ENCODE data around the gene MICB.

Gene MICB

DNA sequence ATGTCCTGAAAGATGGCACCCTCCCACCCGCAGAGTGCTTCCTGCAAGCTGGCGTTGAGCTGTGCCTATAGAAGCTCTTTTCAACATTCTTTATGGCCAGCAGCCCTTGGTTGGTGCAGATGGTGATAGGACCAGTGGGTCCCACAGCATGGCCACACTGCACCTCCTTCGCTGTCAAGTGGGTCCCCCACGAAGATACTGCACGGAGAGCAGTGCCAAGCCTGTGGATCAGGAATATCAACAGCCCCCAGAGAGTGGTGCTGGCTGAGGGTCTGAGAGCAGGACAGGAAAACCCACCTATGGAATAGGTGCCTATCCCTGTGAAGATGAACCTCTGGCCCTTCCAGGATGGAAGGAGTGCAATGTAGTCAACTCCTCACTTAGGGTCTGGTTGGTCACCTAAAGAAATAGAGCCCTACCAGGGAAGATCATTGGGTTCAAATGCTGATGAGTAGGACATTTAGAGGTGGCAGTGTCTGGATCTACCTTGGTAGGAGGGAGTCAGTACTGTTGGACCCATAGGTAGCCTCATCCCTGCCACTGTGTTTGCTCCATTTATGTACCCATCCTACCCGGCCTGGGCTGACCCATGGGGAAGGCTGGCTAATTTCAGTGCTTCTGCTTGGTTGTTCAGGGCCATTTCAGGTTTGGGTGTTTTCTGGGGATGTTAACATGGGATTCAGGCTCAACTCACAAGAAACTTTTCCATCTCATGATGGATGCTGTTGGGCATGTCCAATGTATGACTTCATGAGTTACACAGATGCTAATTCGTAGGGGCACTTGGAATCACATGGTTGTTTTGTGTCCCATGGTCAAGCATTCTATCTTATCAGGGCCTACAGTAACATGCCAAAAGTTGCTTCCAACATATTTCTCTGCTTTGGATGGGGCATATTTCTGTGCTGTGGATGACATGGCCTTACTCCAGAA lies 33.4 kb upstream of the MICB start:
- Histone ChIP-seq H3K9me3 (ENCODE audit: control insufficient read depth in 2 of 2, low read length in 2 of 2) (no peaks in the 10 kb centered on the region), H3K9ac (ENCODE audit: low read depth in 1 of 2, low read length in 2 of 2) (peak overlapping the region; percentile 63 to 90), H3K4me3 (ENCODE audit: low read length in 2 of 2) (peak overlapping the region; percentile 93), H3K27ac (ENCODE audit: low read depth in 2 of 2, low read length in 2 of 2) (no peak overlapping the region), H3K36me3 (ENCODE audit: control insufficient read depth in 2 of 2, insufficient read depth in 2 of 2, low read length in 2 of 2) (peaks cover 0 to 12% of the 10 kb centered on the region in 2 donors), H3K4me1 (ENCODE audit: control insufficient read depth in 2 of 2, insufficient read depth in 2 of 2, low read length in 2 of 2) (peaks cover 18 to 26% of the 10 kb centered on the region in 2 donors), H3K27me3 (ENCODE audit: control insufficient read depth in 2 of 2, insufficient read depth in 2 of 2, low read length in 2 of 2) (no peaks in the 10 kb centered on the region)

DNA sequence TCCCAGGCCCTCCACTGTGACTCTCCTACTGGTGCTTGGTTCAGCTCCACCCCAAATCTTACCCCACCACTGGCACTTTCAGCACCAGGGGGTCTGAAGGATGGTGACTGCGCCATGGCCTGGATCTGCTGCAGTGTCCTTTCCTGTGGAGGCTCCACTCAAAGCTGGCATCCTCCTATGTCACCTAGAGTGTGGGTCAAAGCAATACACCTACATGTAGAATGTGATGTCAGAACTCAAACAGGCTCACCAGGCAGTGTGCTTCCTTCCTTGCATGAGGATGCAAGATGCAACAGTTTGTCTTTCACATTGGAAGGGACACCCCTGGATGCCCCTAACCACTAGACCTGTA lies 32.8 kb upstream of the MICB start:
- H3K4me3 ChIP-seq (ENCODE audit: low read length in 2 of 2) = peak overlapping the region; percentile 93
- peaks cover 18 to 26% of the 10 kb centered on the region in 2 donors for H3K4me1 ChIP-seq (ENCODE audit: control insufficient read depth in 2 of 2, insufficient read depth in 2 of 2, low read length in 2 of 2)

DNA sequence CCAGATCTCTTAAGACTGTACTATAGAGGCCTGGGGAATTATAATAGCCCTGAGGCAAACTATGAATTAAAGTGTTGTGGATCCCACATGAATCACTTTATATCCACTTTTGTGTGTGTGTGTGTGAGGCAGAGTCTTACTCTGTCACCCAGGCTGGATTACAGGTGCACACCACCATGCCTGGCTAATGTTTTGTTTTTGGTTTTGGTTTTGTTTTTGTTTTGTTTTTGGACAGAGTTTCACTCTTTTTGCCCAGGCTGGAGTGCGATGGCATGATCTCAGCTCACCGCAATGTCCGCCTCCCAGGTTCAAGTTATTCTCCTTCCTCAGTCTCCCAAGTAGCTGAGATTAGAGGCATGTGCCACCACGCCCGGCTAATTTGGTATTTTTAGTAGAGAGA lies 32.2 kb upstream of the MICB start:
- Histone ChIP-seq H3K4me3 (ENCODE audit: low read length in 2 of 2) (no peak overlapping the region), H3K4me1 (ENCODE audit: control insufficient read depth in 2 of 2, insufficient read depth in 2 of 2, low read length in 2 of 2) (peaks cover 18 to 26% of the 10 kb centered on the region in 2 donors)

More for the DNA sequence above, 32.8 kb upstream of the MICB start:
- Histone ChIP-seq H3K27me3 (ENCODE audit: control insufficient read depth in 2 of 2, insufficient read depth in 2 of 2, low read length in 2 of 2) (no peaks in the 10 kb centered on the region), H3K9ac (ENCODE audit: low read depth in 1 of 2, low read length in 2 of 2) (no peak overlapping the region), H3K36me3 (ENCODE audit: control insufficient read depth in 2 of 2, insufficient read depth in 2 of 2, low read length in 2 of 2) (peaks cover 0 to 12% of the 10 kb centered on the region in 2 donors), H3K9me3 (ENCODE audit: control insufficient read depth in 2 of 2, low read length in 2 of 2) (no peaks in the 10 kb centered on the region), H3K27ac (ENCODE audit: low read depth in 2 of 2, low read length in 2 of 2) (no peak overlapping the region)

DNA sequence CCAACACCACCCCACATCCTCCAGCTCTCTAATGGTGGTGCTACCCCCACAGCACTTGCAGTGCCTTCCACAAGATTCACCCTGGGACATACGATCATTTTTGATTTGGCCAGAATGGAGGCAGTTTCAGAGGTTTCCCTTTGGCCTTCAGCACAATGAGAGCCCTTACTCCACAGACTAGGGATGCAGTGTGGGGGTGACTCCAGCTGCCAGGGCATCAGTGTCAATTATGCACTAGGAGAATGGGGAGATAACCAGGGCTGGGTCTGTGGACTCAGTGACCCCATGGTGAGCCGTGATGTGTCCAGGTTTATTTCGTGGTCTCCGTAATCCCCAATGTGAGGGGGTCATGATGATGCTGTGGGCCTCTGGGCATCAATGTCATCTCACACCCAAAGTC lies 31.5 kb upstream of the MICB start:
- peaks cover 0 to 12% of the 10 kb centered on the region in 2 donors for H3K36me3 ChIP-seq (ENCODE audit: control insufficient read depth in 2 of 2, insufficient read depth in 2 of 2, low read length in 2 of 2)
- H3K9ac ChIP-seq (ENCODE audit: low read depth in 1 of 2, low read length in 2 of 2) = no peak overlapping the region
- peaks cover 18 to 26% of the 10 kb centered on the region in 2 donors for H3K4me1 ChIP-seq (ENCODE audit: control insufficient read depth in 2 of 2, insufficient read depth in 2 of 2, low read length in 2 of 2)
- no peaks in the 10 kb centered on the region for H3K27me3 ChIP-seq (ENCODE audit: control insufficient read depth in 2 of 2, insufficient read depth in 2 of 2, low read length in 2 of 2)
- no peaks in the 10 kb centered on the region for H3K9me3 ChIP-seq (ENCODE audit: control insufficient read depth in 2 of 2, low read length in 2 of 2)
- H3K4me3 ChIP-seq (ENCODE audit: low read length in 2 of 2) = no peak overlapping the region
- H3K27ac ChIP-seq (ENCODE audit: low read depth in 2 of 2, low read length in 2 of 2) = no peak overlapping the region

More for the DNA sequence above, 32.2 kb upstream of the MICB start:
- no peak overlapping the region for H3K27ac ChIP-seq (ENCODE audit: low read depth in 2 of 2, low read length in 2 of 2)
- no peaks in the 10 kb centered on the region for H3K27me3 ChIP-seq (ENCODE audit: control insufficient read depth in 2 of 2, insufficient read depth in 2 of 2, low read length in 2 of 2)
- H3K9ac ChIP-seq (ENCODE audit: low read depth in 1 of 2, low read length in 2 of 2) = no peak overlapping the region
- H3K36me3 ChIP-seq (ENCODE audit: control insufficient read depth in 2 of 2, insufficient read depth in 2 of 2, low read length in 2 of 2) = peaks cover 0 to 12% of the 10 kb centered on the region in 2 donors
- no peaks in the 10 kb centered on the region for H3K9me3 ChIP-seq (ENCODE audit: control insufficient read depth in 2 of 2, low read length in 2 of 2)

DNA sequence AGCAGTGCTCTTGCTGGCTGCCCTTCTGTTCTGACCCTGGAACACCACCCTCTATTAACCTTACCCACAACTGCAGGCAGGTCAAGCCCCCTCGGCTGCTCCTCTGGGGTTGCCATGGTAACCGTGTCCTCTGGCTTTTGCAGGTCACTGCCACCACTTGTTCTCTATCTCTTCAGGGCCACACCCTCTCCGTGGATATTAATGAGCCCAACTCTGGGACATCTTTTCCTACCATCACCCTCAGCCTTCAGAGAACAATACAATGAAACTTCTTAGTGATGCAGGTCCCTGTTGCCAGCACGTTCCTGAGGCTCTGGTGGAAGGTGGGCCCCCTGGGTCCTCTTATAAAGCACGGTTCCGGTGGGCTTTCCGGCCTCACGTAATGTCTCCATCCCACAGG lies 30.8 kb upstream of the MICB start:
- no peaks in the 10 kb centered on the region for H3K9me3 ChIP-seq (ENCODE audit: control insufficient read depth in 2 of 2, low read length in 2 of 2)
- H3K9ac ChIP-seq (ENCODE audit: low read depth in 1 of 2, low read length in 2 of 2) = no peak overlapping the region
- no peaks in the 10 kb centered on the region for H3K27me3 ChIP-seq (ENCODE audit: control insufficient read depth in 2 of 2, insufficient read depth in 2 of 2, low read length in 2 of 2)
- H3K36me3 ChIP-seq (ENCODE audit: control insufficient read depth in 2 of 2, insufficient read depth in 2 of 2, low read length in 2 of 2) = peaks cover 0 to 12% of the 10 kb centered on the region in 2 donors
- no peak overlapping the region for H3K4me3 ChIP-seq (ENCODE audit: low read length in 2 of 2)
- H3K4me1 ChIP-seq (ENCODE audit: control insufficient read depth in 2 of 2, insufficient read depth in 2 of 2, low read length in 2 of 2) = peaks cover 18 to 26% of the 10 kb centered on the region in 2 donors
- no peak overlapping the region for H3K27ac ChIP-seq (ENCODE audit: low read depth in 2 of 2, low read length in 2 of 2)

DNA sequence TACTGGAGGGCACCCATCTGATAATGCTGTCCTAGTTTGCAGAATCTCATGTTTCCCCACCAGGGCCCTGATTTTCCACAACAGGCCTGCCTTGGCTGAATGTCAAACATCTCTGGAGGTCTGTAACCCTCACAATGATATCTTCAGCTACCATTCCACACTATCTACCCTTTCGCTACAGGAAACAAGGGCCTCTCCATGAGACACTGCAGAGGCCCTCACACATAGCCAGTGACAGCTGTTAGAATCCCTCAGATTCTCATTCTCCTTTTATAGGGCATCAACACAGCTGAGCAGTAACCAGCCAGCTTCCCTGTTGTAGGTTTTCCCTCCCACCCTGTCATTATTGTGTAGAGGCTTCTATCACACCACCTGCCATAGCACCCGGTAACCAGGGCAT lies 29.6 kb upstream of the MICB start:
- peaks cover 0 to 12% of the 10 kb centered on the region in 2 donors for H3K36me3 ChIP-seq (ENCODE audit: control insufficient read depth in 2 of 2, insufficient read depth in 2 of 2, low read length in 2 of 2)
- peaks cover 15 to 18% of the 10 kb centered on the region in 2 donors for H3K4me1 ChIP-seq (ENCODE audit: control insufficient read depth in 2 of 2, insufficient read depth in 2 of 2, low read length in 2 of 2)
- no peak overlapping the region for H3K27ac ChIP-seq (ENCODE audit: low read depth in 2 of 2, low read length in 2 of 2)
- H3K4me3 ChIP-seq (ENCODE audit: low read length in 2 of 2) = no peak overlapping the region
- H3K9me3 ChIP-seq (ENCODE audit: control insufficient read depth in 2 of 2, low read length in 2 of 2) = no peaks in the 10 kb centered on the region
- no peaks in the 10 kb centered on the region for H3K27me3 ChIP-seq (ENCODE audit: control insufficient read depth in 2 of 2, insufficient read depth in 2 of 2, low read length in 2 of 2)
- H3K9ac ChIP-seq (ENCODE audit: low read depth in 1 of 2, low read length in 2 of 2) = no peak overlapping the region

DNA sequence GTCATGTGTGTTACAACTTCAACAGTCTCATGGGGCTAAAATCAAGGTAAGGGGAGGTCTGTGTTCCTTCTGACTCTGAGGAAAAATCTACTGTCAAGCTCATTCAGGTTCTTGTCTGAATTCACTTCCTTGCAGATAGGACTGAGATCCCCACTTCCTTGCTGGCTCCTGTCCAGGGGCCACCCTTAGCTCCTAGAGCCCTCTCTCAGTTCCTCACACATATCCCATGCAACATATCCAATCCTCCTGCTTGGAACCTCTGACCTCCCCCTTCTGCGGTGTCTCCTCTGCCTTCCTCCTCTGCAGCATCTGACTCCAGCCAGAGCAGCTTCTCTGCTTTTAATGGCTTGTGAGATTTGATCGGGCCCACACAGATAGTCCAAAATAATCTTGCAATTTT lies 27.1 kb upstream of the MICB start:
- H3K4me3 ChIP-seq (ENCODE audit: low read length in 2 of 2) = no peak overlapping the region
- no peaks in the 10 kb centered on the region for H3K4me1 ChIP-seq (ENCODE audit: control insufficient read depth in 2 of 2, insufficient read depth in 2 of 2, low read length in 2 of 2)
- peaks cover 0 to 3% of the 10 kb centered on the region in 2 donors for H3K36me3 ChIP-seq (ENCODE audit: control insufficient read depth in 2 of 2, insufficient read depth in 2 of 2, low read length in 2 of 2)
- no peak overlapping the region for H3K9ac ChIP-seq (ENCODE audit: low read depth in 1 of 2, low read length in 2 of 2)
- no peaks in the 10 kb centered on the region for H3K27me3 ChIP-seq (ENCODE audit: control insufficient read depth in 2 of 2, insufficient read depth in 2 of 2, low read length in 2 of 2)
- H3K9me3 ChIP-seq (ENCODE audit: control insufficient read depth in 2 of 2, low read length in 2 of 2) = no peaks in the 10 kb centered on the region
- no peak overlapping the region for H3K27ac ChIP-seq (ENCODE audit: low read depth in 2 of 2, low read length in 2 of 2)

DNA sequence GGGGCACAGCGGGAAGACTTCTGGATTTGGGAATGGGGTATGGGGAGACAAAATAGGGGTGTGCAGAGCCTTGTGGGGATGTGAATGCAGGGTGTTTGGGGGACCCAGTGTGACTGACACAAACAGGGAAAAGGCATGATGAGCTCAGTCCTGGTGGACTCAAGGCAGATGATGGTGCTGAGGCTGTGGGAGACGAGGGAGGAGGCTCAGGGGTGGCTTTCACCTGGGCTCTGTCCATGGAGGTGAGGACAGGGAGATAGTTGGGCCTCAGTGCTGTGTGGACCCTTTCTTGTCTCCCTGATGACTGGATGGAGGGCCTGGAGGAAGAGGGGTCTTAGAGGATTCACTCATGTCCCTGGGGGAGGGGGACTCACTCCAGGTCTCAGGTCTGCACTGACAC lies 26.2 kb upstream of the MICB start:
- H3K4me1 ChIP-seq (ENCODE audit: control insufficient read depth in 2 of 2, insufficient read depth in 2 of 2, low read length in 2 of 2) = no peaks in the 10 kb centered on the region
- no peak overlapping the region for H3K4me3 ChIP-seq (ENCODE audit: low read length in 2 of 2)
- H3K36me3 ChIP-seq (ENCODE audit: control insufficient read depth in 2 of 2, insufficient read depth in 2 of 2, low read length in 2 of 2) = peaks cover 0 to 3% of the 10 kb centered on the region in 2 donors
- H3K9ac ChIP-seq (ENCODE audit: low read depth in 1 of 2, low read length in 2 of 2) = no peak overlapping the region
- H3K27me3 ChIP-seq (ENCODE audit: control insufficient read depth in 2 of 2, insufficient read depth in 2 of 2, low read length in 2 of 2) = no peaks in the 10 kb centered on the region
- no peak overlapping the region for H3K27ac ChIP-seq (ENCODE audit: low read depth in 2 of 2, low read length in 2 of 2)
- no peaks in the 10 kb centered on the region for H3K9me3 ChIP-seq (ENCODE audit: control insufficient read depth in 2 of 2, low read length in 2 of 2)

DNA sequence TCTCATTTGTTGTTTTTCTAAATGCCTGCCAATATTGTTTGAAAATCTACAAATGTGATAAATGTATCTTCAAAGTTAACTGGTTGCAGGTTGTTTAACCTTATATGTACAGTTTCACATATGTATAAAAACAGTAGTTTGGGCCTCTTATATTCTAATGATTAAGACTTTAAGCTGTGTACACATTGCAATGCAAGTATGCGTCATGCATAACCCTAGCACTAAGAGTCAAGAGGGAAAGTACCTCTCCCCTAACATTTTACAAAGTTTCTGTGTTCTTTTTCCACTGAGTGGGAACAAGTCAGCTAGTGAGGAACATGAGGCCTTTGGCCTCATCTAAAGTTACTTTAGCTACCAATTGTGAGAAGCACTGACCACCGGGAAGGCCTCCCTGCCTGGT lies 25.7 kb upstream of the MICB start:
- peaks cover 0 to 3% of the 10 kb centered on the region in 2 donors for H3K36me3 ChIP-seq (ENCODE audit: control insufficient read depth in 2 of 2, insufficient read depth in 2 of 2, low read length in 2 of 2)
- no peaks in the 10 kb centered on the region for H3K27me3 ChIP-seq (ENCODE audit: control insufficient read depth in 2 of 2, insufficient read depth in 2 of 2, low read length in 2 of 2)
- H3K9me3 ChIP-seq (ENCODE audit: control insufficient read depth in 2 of 2, low read length in 2 of 2) = no peaks in the 10 kb centered on the region
- no peak overlapping the region for H3K4me3 ChIP-seq (ENCODE audit: low read length in 2 of 2)
- H3K27ac ChIP-seq (ENCODE audit: low read depth in 2 of 2, low read length in 2 of 2) = no peak overlapping the region
- H3K9ac ChIP-seq (ENCODE audit: low read depth in 1 of 2, low read length in 2 of 2) = no peak overlapping the region
- H3K4me1 ChIP-seq (ENCODE audit: control insufficient read depth in 2 of 2, insufficient read depth in 2 of 2, low read length in 2 of 2) = no peaks in the 10 kb centered on the region

DNA sequence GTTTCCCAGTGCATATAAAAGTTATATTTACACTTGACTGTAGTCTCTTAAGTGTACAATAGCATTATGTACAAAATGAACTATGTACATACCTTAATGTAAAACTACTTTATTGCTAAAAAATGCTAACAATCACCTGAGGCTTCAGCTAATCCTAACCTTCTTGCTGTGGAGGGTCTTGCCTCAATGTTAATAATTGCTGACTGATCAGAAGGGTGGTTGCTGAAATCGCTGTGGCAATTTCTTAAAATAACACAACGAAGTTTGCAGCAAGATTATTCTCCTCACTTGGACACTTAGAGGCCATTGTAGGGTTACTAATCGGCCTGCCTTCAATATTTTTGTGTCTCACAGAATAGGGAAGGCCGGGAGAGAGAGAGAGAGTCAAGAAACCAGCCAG lies 24.7 kb upstream of the MICB start:
- Histone ChIP-seq H3K27me3 (ENCODE audit: control insufficient read depth in 2 of 2, insufficient read depth in 2 of 2, low read length in 2 of 2) (no peaks in the 10 kb centered on the region), H3K27ac (ENCODE audit: low read depth in 2 of 2, low read length in 2 of 2) (no peak overlapping the region), H3K9me3 (ENCODE audit: control insufficient read depth in 2 of 2, low read length in 2 of 2) (no peaks in the 10 kb centered on the region), H3K36me3 (ENCODE audit: control insufficient read depth in 2 of 2, insufficient read depth in 2 of 2, low read length in 2 of 2) (no peaks in the 10 kb centered on the region), H3K4me1 (ENCODE audit: control insufficient read depth in 2 of 2, insufficient read depth in 2 of 2, low read length in 2 of 2) (no peaks in the 10 kb centered on the region), H3K9ac (ENCODE audit: low read depth in 1 of 2, low read length in 2 of 2) (no peak overlapping the region), H3K4me3 (ENCODE audit: low read length in 2 of 2) (no peak overlapping the region)

All from mucosa of rectum (tissue), 2 donors.